ENCODE results near the gene TCF23.
"Not testable (repeated sequence)": the region's sequence is repeated elsewhere in the genome, so short reads cannot be mapped to it uniquely, and the experiment has no call there.

- not testable (repeated sequence) for TF ChIP-seq EZH2 (IDR thresholded peaks at IDR 0.05; ENCODE audit: low read depth); CTCF (conservative IDR thresholded peaks at IDR 0.05)
Measured at GRCh38 chr2:27111392-27112078, 37.3 kb upstream of the TCF23 start.

All from PC-9 (cell line).